Natural killer cell (primary cell): ENCODE data around the gene CUL3. TPM values are rescaled to one million over a fixed set of nuclear protein-coding genes. Genes with fewer than 3 reads are reported as not detected.

ENCODE experiments used
- ATAC-seq, 3 donors: fragments of 150-1000 bp in 2 of 3; fragments of 200-7000 bp in 1 of 3; cut with Tn5 transposase; 1 replicate in 1 of 3; 2 replicates in 2 of 3; pipeline ENCODE4 v1.10.0; 2021; ENCODE audit warnings: mild to moderate bottlenecking in 2 of 3, moderate library complexity in 2 of 3
- DNase-seq, 2 donors: peaks; one replicate each; pipeline versions ENCODE4 v3.0.0 to v3.0.0-alpha.2; 2013 to 2021; ENCODE audit warnings: mixed read lengths in 1 of 2
- H3K27ac ChIP-seq: one replicate; pipeline ENCODE4 v1.5.1; 2013; ENCODE audit warnings: mild to moderate bottlenecking, low read length
- H3K27me3 ChIP-seq: one replicate; pipeline ENCODE4 v1.6.1; 2013; ENCODE audit warnings: low read length; ENCODE audit not compliant: control insufficient read depth, insufficient read depth
- H3K36me3 ChIP-seq: one replicate; pipeline ENCODE4 v1.6.1; 2013; ENCODE audit warnings: low read length; ENCODE audit not compliant: control insufficient read depth, insufficient read depth
- H3K4me1 ChIP-seq: one replicate; pipeline ENCODE4 v1.6.1; 2013; ENCODE audit warnings: low read length; ENCODE audit not compliant: control insufficient read depth, insufficient read depth
- H3K4me3 ChIP-seq: one replicate; pipeline ENCODE4 v1.5.1; 2013; ENCODE audit warnings: low read length
- H3K9me3 ChIP-seq: one replicate; pipeline ENCODE4 v1.6.1; 2013; ENCODE audit warnings: low read length; ENCODE audit not compliant: control insufficient read depth, insufficient read depth
- H3K27ac Mint-ChIP-seq, 2 donors: one replicate each; pipeline ENCODE4 v1.8.0; 2022; ENCODE audit warnings: mild to moderate bottlenecking in 2 of 2, mixed read lengths in 2 of 2, moderate library complexity in 1 of 2
- H3K27me3 Mint-ChIP-seq, 2 donors: one replicate each; pipeline ENCODE4 v1.8.0; 2022; ENCODE audit warnings: low read depth in 2 of 2, mixed read lengths in 2 of 2
- H3K36me3 Mint-ChIP-seq: one replicate; pipeline ENCODE4 v1.8.0; 2022; ENCODE audit warnings: mixed read lengths
- H3K4me1 Mint-ChIP-seq, 2 donors: one replicate each; pipeline ENCODE4 v1.8.0; 2022; ENCODE audit warnings: mixed read lengths in 2 of 2
- H3K4me3 Mint-ChIP-seq: one replicate; pipeline ENCODE4 v1.8.0; 2022; ENCODE audit warnings: mild to moderate bottlenecking, moderate library complexity, mixed read lengths
- H3K9me3 Mint-ChIP-seq, 2 donors: one replicate each; pipeline ENCODE4 v1.8.0; 2022; ENCODE audit warnings: mixed read lengths in 2 of 2
- CTCF ChIP-seq: fragments of 200-600 bp; IDR thresholded peaks from one replicate; pipeline ENCODE4 v1.8.0; 2022; ENCODE audit warnings: antibody characterized with exemption
- WGBS: methylation state at CpG from one replicate; pipeline ENCODE4 v1.1.7; 2013; ENCODE audit warnings: missing lambda C conversion rate; ENCODE audit not compliant: insufficient coverage; 5-methylcytosine and 5-hydroxymethylcytosine counted together
- intact Hi-C: fragments of 100-400 bp; cut with micrococcal nuclease; formaldehyde crosslinking; loops from one replicate; pipeline ENCODE4 v1.14.2; 2022
- total RNA-seq, 4 donors: library from RNA; stranded (reverse); fragments of 120-200 nt in 1 of 4; gene quantifications; one replicate each; pipeline versions ENCODE4 v1.2.3 to v1.2.4, GENCODE V29; 2013 to 2022

Gene CUL3
- total RNA-seq, 3 donors from 2014 or later (not counting 1 experiment from before 2014, with no cell fraction given): 102 to 125 (median 115) TPM

GRCh38 chr2:224442071-224442967 lies 142.8 kb downstream of the CUL3 start:
- intact Hi-C loops: no loop called here
- peaks cover 3% of the 10 kb centered on the region for H3K27me3 ChIP-seq
- Mint-ChIP-seq H3K4me3 (peak overlapping the region; percentile 87), H3K27me3 (peaks cover 32 to 45% of the 10 kb centered on the region in 2 donors), H3K36me3 (no peaks in the 10 kb centered on the region), H3K27ac (peak overlapping the region in 1 of 2 donors; percentile 46), H3K4me1 (peaks cover 5 to 18% of the 10 kb centered on the region in 2 donors), H3K9me3 (no peaks in the 10 kb centered on the region)
- 1% methylated on average over 82 of the region's 82 CpGs for WGBS
- ATAC-seq: peak; percentile 45 to 73 (median 68)
- no peak overlapping the region for H3K27ac ChIP-seq
- peaks cover 7% of the 10 kb centered on the region for H3K4me1 ChIP-seq
- peak in 1 of 2 donors; percentile 12 for DNase-seq
- H3K4me3 ChIP-seq: peak overlapping the region; percentile 20
- H3K9me3 ChIP-seq: no peaks in the 10 kb centered on the region
- no peaks in the 10 kb centered on the region for H3K36me3 ChIP-seq
- no peak for TF ChIP-seq CTCF

GRCh38 chr2:224440988-224441387 lies 144.2 kb downstream of the CUL3 start:
- ATAC-seq (no peak), DNase-seq (no peak)
- intact Hi-C loops: no loop called here
- Histone ChIP-seq H3K4me1 (peaks cover 7% of the 10 kb centered on the region), H3K27ac (no peak overlapping the region), H3K36me3 (no peaks in the 10 kb centered on the region), H3K4me3 (no peak overlapping the region), H3K27me3 (peaks cover 3% of the 10 kb centered on the region), H3K9me3 (no peaks in the 10 kb centered on the region)
- peaks cover 5 to 18% of the 10 kb centered on the region in 2 donors for H3K4me1 Mint-ChIP-seq
- no peak for TF ChIP-seq CTCF
- WGBS: 81% methylated on average over 5 of the region's 5 CpGs
- no peaks in the 10 kb centered on the region for H3K36me3 Mint-ChIP-seq
- peaks cover 32 to 52% of the 10 kb centered on the region in 2 donors for H3K27me3 Mint-ChIP-seq
- H3K27ac Mint-ChIP-seq: no peak overlapping the region
- H3K4me3 Mint-ChIP-seq: peak overlapping the region; percentile 22
- H3K9me3 Mint-ChIP-seq: no peaks in the 10 kb centered on the region

GRCh38 chr2:224438726-224439125 lies 146.4 kb downstream of the CUL3 start:
- Mint-ChIP-seq H3K27me3 (peaks cover 28 to 45% of the 10 kb centered on the region in 2 donors), H3K36me3 (no peaks in the 10 kb centered on the region), H3K4me1 (peaks cover 5 to 15% of the 10 kb centered on the region in 2 donors), H3K9me3 (no peaks in the 10 kb centered on the region), H3K4me3 (no peak overlapping the region), H3K27ac (no peak overlapping the region)
- ATAC-seq: no peak
- no peak for TF ChIP-seq CTCF
- no peaks in the 10 kb centered on the region for H3K36me3 ChIP-seq
- H3K4me3 ChIP-seq: no peak overlapping the region
- no peaks in the 10 kb centered on the region for H3K9me3 ChIP-seq
- intact Hi-C loops: no loop called here
- H3K4me1 ChIP-seq: peaks cover 7% of the 10 kb centered on the region
- H3K27me3 ChIP-seq: peaks cover 3% of the 10 kb centered on the region
- no peak for DNase-seq
- H3K27ac ChIP-seq: no peak overlapping the region
